ENCODE measurements around the gene NEIL1.
A peak's percentile ranks its signal among the peaks of the same experiment; 100 is the strongest.

NEIL1 gene

GRCh38 chr15:75368689-75369239 lies 21.9 kb downstream of the NEIL1 start:
- H3K4me3 ChIP-seq (IDR thresholded peaks at IDR 0.05; ENCODE audit: insufficient read depth, low read depth, low read length), result no peak overlapping the region
- peaks cover 26% of the 10 kb centered on the region for H3K4me1 ChIP-seq (ENCODE audit: low read depth, poor library complexity, severe bottlenecking)
- peak overlapping the region; percentile 52 for H2AFZ ChIP-seq (ENCODE audit: low read depth)
- no peaks in the 10 kb centered on the region for H3K27me3 ChIP-seq (ENCODE audit: insufficient read depth, low read depth)
- no peaks in the 10 kb centered on the region for H3K36me3 ChIP-seq (ENCODE audit: insufficient read depth)
- peaks cover 6% of the 10 kb centered on the region; the same call in 1 of the 2 replicates for H3K79me2 ChIP-seq (ENCODE audit: insufficient read depth, low read depth)
- TF ChIP-seq, protein P1, sequence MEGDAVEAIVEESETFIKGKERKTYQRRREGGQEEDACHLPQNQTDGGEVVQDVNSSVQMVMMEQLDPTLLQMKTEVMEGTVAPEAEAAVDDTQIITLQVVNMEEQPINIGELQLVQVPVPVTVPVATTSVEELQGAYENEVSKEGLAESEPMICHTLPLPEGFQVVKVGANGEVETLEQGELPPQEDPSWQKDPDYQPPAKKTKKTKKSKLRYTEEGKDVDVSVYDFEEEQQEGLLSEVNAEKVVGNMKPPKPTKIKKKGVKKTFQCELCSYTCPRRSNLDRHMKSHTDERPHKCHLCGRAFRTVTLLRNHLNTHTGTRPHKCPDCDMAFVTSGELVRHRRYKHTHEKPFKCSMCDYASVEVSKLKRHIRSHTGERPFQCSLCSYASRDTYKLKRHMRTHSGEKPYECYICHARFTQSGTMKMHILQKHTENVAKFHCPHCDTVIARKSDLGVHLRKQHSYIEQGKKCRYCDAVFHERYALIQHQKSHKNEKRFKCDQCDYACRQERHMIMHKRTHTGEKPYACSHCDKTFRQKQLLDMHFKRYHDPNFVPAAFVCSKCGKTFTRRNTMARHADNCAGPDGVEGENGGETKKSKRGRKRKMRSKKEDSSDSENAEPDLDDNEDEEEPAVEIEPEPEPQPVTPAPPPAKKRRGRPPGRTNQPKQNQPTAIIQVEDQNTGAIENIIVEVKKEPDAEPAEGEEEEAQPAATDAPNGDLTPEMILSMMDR (conservative IDR thresholded peaks at IDR 0.05; ENCODE audit: low read depth, low read length), result no peak
- peak overlapping the region; percentile 97 for H3K4me2 ChIP-seq
- peak overlapping the region; percentile 93 for H3K27ac ChIP-seq
- peak overlapping the region; percentile 84 for H3K9ac ChIP-seq
- H4K20me1 ChIP-seq (ENCODE audit: insufficient read depth), result no peaks in the 10 kb centered on the region

GRCh38 chr15:75369897-75370581 lies 23.2 kb downstream of the NEIL1 start:
- Histone ChIP-seq H3K4me1 (ENCODE audit: low read depth, poor library complexity, severe bottlenecking) (peaks cover 26% of the 10 kb centered on the region), H2AFZ (ENCODE audit: low read depth) (no peak overlapping the region), H3K9ac (no peak overlapping the region), H3K27me3 (ENCODE audit: insufficient read depth, low read depth) (no peaks in the 10 kb centered on the region), H4K20me1 (ENCODE audit: insufficient read depth) (no peaks in the 10 kb centered on the region), H3K36me3 (ENCODE audit: insufficient read depth) (no peaks in the 10 kb centered on the region), H3K4me3 (IDR thresholded peaks at IDR 0.05; ENCODE audit: insufficient read depth, low read depth, low read length) (no peak overlapping the region), H3K27ac (peak overlapping the region; percentile 93; the same call in 1 of the 2 replicates), H3K79me2 (ENCODE audit: insufficient read depth, low read depth) (peaks cover 6% of the 10 kb centered on the region; the same call in 1 of the 2 replicates), H3K4me2 (peak overlapping the region; percentile 97)
- TF ChIP-seq, protein P1 (conservative IDR thresholded peaks at IDR 0.05; ENCODE audit: low read depth, low read length), result no peak

- Histone ChIP-seq H3K4me1 (ENCODE audit: low read depth, poor library complexity, severe bottlenecking) (peaks cover 26% of the 10 kb centered on the region), H4K20me1 (ENCODE audit: insufficient read depth) (no peaks in the 10 kb centered on the region), H3K79me2 (ENCODE audit: insufficient read depth, low read depth) (peaks cover 6% of the 10 kb centered on the region; the same call in 1 of the 2 replicates), H3K9ac (no peak overlapping the region), H3K4me2 (no peak overlapping the region), H3K27me3 (ENCODE audit: insufficient read depth, low read depth) (no peaks in the 10 kb centered on the region), H3K36me3 (ENCODE audit: insufficient read depth) (no peaks in the 10 kb centered on the region), H3K27ac (no peak overlapping the region), H2AFZ (ENCODE audit: low read depth) (no peak overlapping the region), H3K4me3 (IDR thresholded peaks at IDR 0.05; ENCODE audit: insufficient read depth, low read depth, low read length) (no peak overlapping the region)
- TF ChIP-seq, protein P1 (conservative IDR thresholded peaks at IDR 0.05; ENCODE audit: low read depth, low read length), result no peak
Measured at GRCh38 chr15:75371486-75371885, 24.6 kb downstream of the NEIL1 start.

DNA sequence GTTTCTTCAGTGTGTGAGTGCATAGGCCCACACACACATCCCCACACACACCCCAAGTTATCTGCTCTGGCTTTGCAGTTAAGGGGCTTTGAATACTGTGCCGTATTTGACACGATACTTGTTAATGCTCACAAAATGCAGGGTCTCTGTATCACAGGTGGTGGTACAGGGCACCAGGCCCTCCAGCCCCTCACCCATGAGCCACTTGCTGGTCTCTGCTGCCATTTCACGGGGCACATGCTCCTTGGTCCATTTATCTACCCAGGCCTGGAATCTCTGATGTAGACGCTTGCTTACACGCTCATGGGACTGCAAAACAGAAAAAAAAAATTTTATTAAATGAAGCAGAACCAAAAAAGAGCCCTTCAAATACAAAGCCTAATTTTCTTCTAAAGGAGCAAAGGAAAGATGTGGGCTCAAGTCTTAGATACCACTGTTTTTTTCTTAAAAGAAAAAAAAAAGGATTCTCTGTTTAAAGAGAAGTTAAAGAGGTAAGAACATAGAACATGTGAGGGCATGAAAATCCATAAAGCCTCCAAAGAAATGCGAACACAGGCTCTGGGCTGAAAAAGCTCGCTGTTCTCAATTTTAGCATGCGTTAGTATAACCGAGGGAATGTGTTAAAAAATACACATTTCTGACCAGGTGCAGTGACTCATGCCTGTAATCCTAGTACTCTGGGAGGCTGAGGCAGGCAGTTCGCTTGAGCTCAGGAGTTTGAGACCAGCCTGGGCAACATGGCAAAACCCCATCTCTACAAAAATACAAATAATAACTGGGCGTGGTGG lies 25.3 kb downstream of the NEIL1 start:
- no peaks in the 10 kb centered on the region for H3K27me3 ChIP-seq (ENCODE audit: insufficient read depth, low read depth)
- no peaks in the 10 kb centered on the region for H4K20me1 ChIP-seq (ENCODE audit: insufficient read depth)
- H3K9ac ChIP-seq, result no peak overlapping the region
- H3K4me3 ChIP-seq (IDR thresholded peaks at IDR 0.05; ENCODE audit: insufficient read depth, low read depth, low read length), result no peak overlapping the region
- H3K4me1 ChIP-seq (ENCODE audit: low read depth, poor library complexity, severe bottlenecking), result peaks cover 24% of the 10 kb centered on the region
- no peaks in the 10 kb centered on the region for H3K36me3 ChIP-seq (ENCODE audit: insufficient read depth)
- peaks cover 6% of the 10 kb centered on the region; the same call in 1 of the 2 replicates for H3K79me2 ChIP-seq (ENCODE audit: insufficient read depth, low read depth)
- no peak overlapping the region for H2AFZ ChIP-seq (ENCODE audit: low read depth)
- H3K4me2 ChIP-seq, result no peak overlapping the region
- no peak overlapping the region for H3K27ac ChIP-seq
- TF ChIP-seq, protein P1 (conservative IDR thresholded peaks at IDR 0.05; ENCODE audit: low read depth, low read length), result no peak
